ENCODE measurements around the gene CRP. TPM values are rescaled to one million over a fixed set of nuclear protein-coding genes. Genes with fewer than 3 reads are reported as not detected.
"Not testable (repeated sequence)": the region's sequence is repeated elsewhere in the genome, so short reads cannot be mapped to it uniquely, and the experiment has no call there.

Gene CRP
- total RNA-seq, 1 experiment from 2014 or later: not detected

GRCh38 chr1:159675046-159675445 is 39.3 kb downstream of the CRP start:
- intact Hi-C loops (cut with micrococcal nuclease): no loop called here
- no peaks in the 10 kb centered on the region for H3F3A ChIP-seq (ENCODE audit: low read length, unreplicated experiment)
- DNase-seq: no peak
- peaks cover 61% of the 10 kb centered on the region for H3K27me3 ChIP-seq (ENCODE audit: low read length)
- no peaks in the 10 kb centered on the region for H3K9me2 ChIP-seq (replicated peaks; ENCODE audit: low read length)
- no peak for ATAC-seq
- BruUV-seq (replicated peaks): no TSS peak
- no peak overlapping the region for H3K9ac ChIP-seq (ENCODE audit: low read length)
- CTCF ChIA-PET: no interaction called here
- no peaks in the 10 kb centered on the region for H3K79me2 ChIP-seq (ENCODE audit: low read length)
- no peak overlapping the region for H3K4me3 ChIP-seq (ENCODE audit: low read length)
- TF ChIP-seq EZH2 (IDR thresholded peaks at IDR 0.05; ENCODE audit: low read length, unreplicated experiment) (no peak), EZH2phosphoT487 (IDR thresholded peaks at IDR 0.05; ENCODE audit: borderline replicate concordance, low read length) (no peak), CTCF (conservative IDR thresholded peaks at IDR 0.05; ENCODE audit: low read depth, low read length) (no peak)
- H3K4me1 ChIP-seq (ENCODE audit: insufficient read depth, low read length): no peaks in the 10 kb centered on the region
- no peak overlapping the region for H3K4me2 ChIP-seq (ENCODE audit: low read length)
- H3K36me3 ChIP-seq (ENCODE audit: low read depth, low read length): no peaks in the 10 kb centered on the region
- POLR2A ChIA-PET (ENCODE audit: unreplicated experiment): no interaction called here
- H3K9me3 ChIP-seq (ENCODE audit: low read length): no peaks in the 10 kb centered on the region
- H3K27ac ChIP-seq (ENCODE audit: low read length): no peak overlapping the region
- H4K20me1 ChIP-seq (ENCODE audit: low read length): no peaks in the 10 kb centered on the region
- no peak overlapping the region for H2AFZ ChIP-seq (ENCODE audit: low read length)

DNA sequence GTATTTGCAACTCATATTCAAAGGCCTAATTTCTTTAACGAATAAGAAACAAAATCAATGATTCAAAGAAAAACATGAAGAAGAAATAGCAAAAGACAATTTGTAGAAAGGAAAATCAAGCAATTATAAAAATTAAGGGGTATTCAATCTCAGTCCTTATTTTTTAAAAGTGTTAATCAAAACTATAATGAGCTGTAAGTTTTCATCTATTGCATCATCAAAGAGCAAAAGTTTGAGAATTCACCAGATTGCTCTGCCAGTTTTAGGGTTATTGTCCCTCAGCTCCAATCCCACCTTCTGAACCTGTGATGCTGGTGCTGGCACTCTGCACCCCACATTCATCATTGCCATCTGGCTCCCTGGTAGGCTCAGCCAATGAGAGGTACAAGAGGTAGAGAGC is 42.0 kb downstream of the CRP start:
- ATAC-seq; CTCF ChIA-PET; H3F3A ChIP-seq (ENCODE audit: low read length, unreplicated experiment): not testable (repeated sequence)

GRCh38 chr1:159669338-159669737 is 45.1 kb downstream of the CRP start:
- H3K27me3 ChIP-seq (ENCODE audit: low read length): peaks cover 64% of the 10 kb centered on the region
- TF ChIP-seq EZH2phosphoT487 (IDR thresholded peaks at IDR 0.05; ENCODE audit: borderline replicate concordance, low read length) (no peak), EZH2 (IDR thresholded peaks at IDR 0.05; ENCODE audit: low read length, unreplicated experiment) (no peak), CTCF (conservative IDR thresholded peaks at IDR 0.05; ENCODE audit: low read depth, low read length) (no peak)
- H3K9me3 ChIP-seq (ENCODE audit: low read length): no peaks in the 10 kb centered on the region
- ChIA-PET CTCF (no interaction called here), POLR2A (ENCODE audit: unreplicated experiment) (no interaction called here)
- H3K79me2 ChIP-seq (ENCODE audit: low read length): no peaks in the 10 kb centered on the region
- no peaks in the 10 kb centered on the region for H4K20me1 ChIP-seq (ENCODE audit: low read length)
- intact Hi-C loops (cut with micrococcal nuclease): no loop called here
- no TSS peak for BruUV-seq (replicated peaks)
- no peaks in the 10 kb centered on the region for H3K4me1 ChIP-seq (ENCODE audit: insufficient read depth, low read length)
- no peak for DNase-seq
- no peaks in the 10 kb centered on the region for H3K9me2 ChIP-seq (replicated peaks; ENCODE audit: low read length)
- no peaks in the 10 kb centered on the region for H3K36me3 ChIP-seq (ENCODE audit: low read depth, low read length)
- ATAC-seq: no peak
- no peak overlapping the region for H3K27ac ChIP-seq (ENCODE audit: low read length)
- H3K9ac ChIP-seq (ENCODE audit: low read length): no peak overlapping the region
- no peak overlapping the region for H2AFZ ChIP-seq (ENCODE audit: low read length)
- no peak overlapping the region for H3K4me2 ChIP-seq (ENCODE audit: low read length)
- no peak overlapping the region for H3K4me3 ChIP-seq (ENCODE audit: low read length)
- no peaks in the 10 kb centered on the region for H3F3A ChIP-seq (ENCODE audit: low read length, unreplicated experiment)

More for the DNA sequence above, 42.0 kb downstream of the CRP start:
- intact Hi-C loops (cut with micrococcal nuclease); H3K36me3 ChIP-seq (ENCODE audit: low read depth, low read length); H3K9me3 ChIP-seq (ENCODE audit: low read length); BruUV-seq (replicated peaks); H3K79me2 ChIP-seq (ENCODE audit: low read length); POLR2A ChIA-PET (ENCODE audit: unreplicated experiment); H3K4me1 ChIP-seq (ENCODE audit: insufficient read depth, low read length); H2AFZ ChIP-seq (ENCODE audit: low read length); H4K20me1 ChIP-seq (ENCODE audit: low read length); H3K4me3 ChIP-seq (ENCODE audit: low read length); H3K9ac ChIP-seq (ENCODE audit: low read length); H3K4me2 ChIP-seq (ENCODE audit: low read length); H3K9me2 ChIP-seq (replicated peaks; ENCODE audit: low read length); DNase-seq; H3K27ac ChIP-seq (ENCODE audit: low read length): not testable (repeated sequence)
- H3K27me3 ChIP-seq (ENCODE audit: low read length): peaks cover 64% of the 10 kb centered on the region
